HL-60 (cell line): ENCODE results near the gene GAL3ST1.

Experiments
- POLR2AphosphoS5 ChIP-seq: IDR thresholded peaks from 2 replicates; pipeline ENCODE4 v1.6.1; 2012; ENCODE audit warnings: low read depth
- TF ChIP-seq, protein P1 (sequence below): IDR thresholded peaks from one replicate; pipeline ENCODE4 v1.5.1; 2011; ENCODE audit warnings: low read length, control low read depth, inconsistent platforms; ENCODE audit not compliant: insufficient read depth
- TF ChIP-seq, protein P2 (sequence below): IDR thresholded peaks from 2 replicates; pipeline ENCODE4 v1.6.1; 2012; ENCODE audit warnings: low read depth; ENCODE audit not compliant: insufficient replicate concordance

GRCh38 chr22:30507670-30508069, 66.8 kb downstream of the GAL3ST1 start:
- TF ChIP-seq, protein P1, sequence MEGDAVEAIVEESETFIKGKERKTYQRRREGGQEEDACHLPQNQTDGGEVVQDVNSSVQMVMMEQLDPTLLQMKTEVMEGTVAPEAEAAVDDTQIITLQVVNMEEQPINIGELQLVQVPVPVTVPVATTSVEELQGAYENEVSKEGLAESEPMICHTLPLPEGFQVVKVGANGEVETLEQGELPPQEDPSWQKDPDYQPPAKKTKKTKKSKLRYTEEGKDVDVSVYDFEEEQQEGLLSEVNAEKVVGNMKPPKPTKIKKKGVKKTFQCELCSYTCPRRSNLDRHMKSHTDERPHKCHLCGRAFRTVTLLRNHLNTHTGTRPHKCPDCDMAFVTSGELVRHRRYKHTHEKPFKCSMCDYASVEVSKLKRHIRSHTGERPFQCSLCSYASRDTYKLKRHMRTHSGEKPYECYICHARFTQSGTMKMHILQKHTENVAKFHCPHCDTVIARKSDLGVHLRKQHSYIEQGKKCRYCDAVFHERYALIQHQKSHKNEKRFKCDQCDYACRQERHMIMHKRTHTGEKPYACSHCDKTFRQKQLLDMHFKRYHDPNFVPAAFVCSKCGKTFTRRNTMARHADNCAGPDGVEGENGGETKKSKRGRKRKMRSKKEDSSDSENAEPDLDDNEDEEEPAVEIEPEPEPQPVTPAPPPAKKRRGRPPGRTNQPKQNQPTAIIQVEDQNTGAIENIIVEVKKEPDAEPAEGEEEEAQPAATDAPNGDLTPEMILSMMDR = no peak
- no peak for TF ChIP-seq POLR2AphosphoS5
- TF ChIP-seq, protein P2, sequence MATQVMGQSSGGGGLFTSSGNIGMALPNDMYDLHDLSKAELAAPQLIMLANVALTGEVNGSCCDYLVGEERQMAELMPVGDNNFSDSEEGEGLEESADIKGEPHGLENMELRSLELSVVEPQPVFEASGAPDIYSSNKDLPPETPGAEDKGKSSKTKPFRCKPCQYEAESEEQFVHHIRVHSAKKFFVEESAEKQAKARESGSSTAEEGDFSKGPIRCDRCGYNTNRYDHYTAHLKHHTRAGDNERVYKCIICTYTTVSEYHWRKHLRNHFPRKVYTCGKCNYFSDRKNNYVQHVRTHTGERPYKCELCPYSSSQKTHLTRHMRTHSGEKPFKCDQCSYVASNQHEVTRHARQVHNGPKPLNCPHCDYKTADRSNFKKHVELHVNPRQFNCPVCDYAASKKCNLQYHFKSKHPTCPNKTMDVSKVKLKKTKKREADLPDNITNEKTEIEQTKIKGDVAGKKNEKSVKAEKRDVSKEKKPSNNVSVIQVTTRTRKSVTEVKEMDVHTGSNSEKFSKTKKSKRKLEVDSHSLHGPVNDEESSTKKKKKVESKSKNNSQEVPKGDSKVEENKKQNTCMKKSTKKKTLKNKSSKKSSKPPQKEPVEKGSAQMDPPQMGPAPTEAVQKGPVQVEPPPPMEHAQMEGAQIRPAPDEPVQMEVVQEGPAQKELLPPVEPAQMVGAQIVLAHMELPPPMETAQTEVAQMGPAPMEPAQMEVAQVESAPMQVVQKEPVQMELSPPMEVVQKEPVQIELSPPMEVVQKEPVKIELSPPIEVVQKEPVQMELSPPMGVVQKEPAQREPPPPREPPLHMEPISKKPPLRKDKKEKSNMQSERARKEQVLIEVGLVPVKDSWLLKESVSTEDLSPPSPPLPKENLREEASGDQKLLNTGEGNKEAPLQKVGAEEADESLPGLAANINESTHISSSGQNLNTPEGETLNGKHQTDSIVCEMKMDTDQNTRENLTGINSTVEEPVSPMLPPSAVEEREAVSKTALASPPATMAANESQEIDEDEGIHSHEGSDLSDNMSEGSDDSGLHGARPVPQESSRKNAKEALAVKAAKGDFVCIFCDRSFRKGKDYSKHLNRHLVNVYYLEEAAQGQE = no peak
